H1 (cell line): ENCODE measurements around the gene NEBL. TPM values are rescaled to one million over a fixed set of nuclear protein-coding genes. Genes with fewer than 3 reads are reported as not detected.

Experiments
- CTCF ChIP-seq, 3 experiments: IDR thresholded peaks; 1 replicate in 2 of 3; 2 replicates in 1 of 3; pipeline versions ENCODE4 v1.5.1 to v1.6.1; 2011; ENCODE audit warnings: low read length in 3 of 3, mild to moderate bottlenecking in 3 of 3, inconsistent platforms in 2 of 3, low read depth in 1 of 3, moderate library complexity in 1 of 3; ENCODE audit not compliant: insufficient read depth in 1 of 3; ENCODE audit errors: control extremely low read depth in 1 of 3
- GTF2F1 ChIP-seq: IDR thresholded peaks from 2 replicates; pipeline ENCODE4 v1.6.1; 2012; ENCODE audit warnings: low read depth, low read length, improper control_type of control experiment, borderline replicate concordance
- MAX ChIP-seq: IDR thresholded peaks from 2 replicates; pipeline ENCODE4 v1.6.1; 2012; ENCODE audit warnings: inconsistent platforms
- SP4 ChIP-seq: IDR thresholded peaks from 2 replicates; pipeline ENCODE4 v1.6.1; 2012; ENCODE audit warnings: low read length, inconsistent platforms
- polyA plus RNA-seq, 7 experiments: library from polyadenylated mRNA; depleted of rRNA in 3 of 7; stranded (reverse) in 5 of 7; unstranded in 2 of 7; fragments of >200 nt in 5 of 7; fragments of 200-250 nt in 2 of 7; gene quantifications; 1 replicate in 5 of 7; 2 replicates in 1 of 7; 4 replicates in 1 of 7; pipeline versions ENCODE4 v1.2.1 to v1.2.3, GENCODE V29; 2011 to 2013; ENCODE audit warnings: missing spikeins in 2 of 7, mixed read lengths in 2 of 7
- total RNA-seq: library from RNA; stranded (reverse); fragmentation: NEBNext Ultra II Directional; extraction: Animal tissue kit (Norgen Biotek cat#: 25700); gene quantifications from 2 replicates; pipeline ENCODE4 v1.2.1, GENCODE V29; 2021

NEBL gene
- total and polyA plus RNA-seq, 2 of the 8 experiments (the other 6 are each of a cell fraction or from before 2014, with no cell fraction given) = 7.5 to 10.5 TPM

- TF ChIP-seq SP4 (no peak), MAX (no peak), GTF2F1 (no peak), CTCF (IDR thresholded peaks at IDR 0.05; ENCODE audit: control extremely low read depth in 1 of 3, insufficient read depth in 1 of 3, low read depth in 1 of 3, low read length in 3 of 3) (no peak)
Measured at GRCh38 chr10:20747782-20748181, 149.3 kb downstream of the NEBL start (continued).
